Fibroblast of villous mesenchyme (primary cell): ENCODE measurements around the gene LRP5. TPM values are rescaled to one million over a fixed set of nuclear protein-coding genes. Genes with fewer than 3 reads are reported as not detected.

ENCODE experiments used
- DNase-seq: peaks from one replicate; pipeline ENCODE4 v3.0.0-alpha.2; 2010; ENCODE audit warnings: low read depth
- H3K4me3 ChIP-seq: 2 replicates; pipeline ENCODE4 v1.5.1; 2011; ENCODE audit warnings: low read depth, mild to moderate bottlenecking, low read length
- total RNA-seq: library from RNA; depleted of rRNA; stranded (reverse); fragments of >200 nt; gene quantifications from 2 replicates; pipeline ENCODE4 v1.2.3, GENCODE V29; 2012
- TF ChIP-seq, protein P1 (sequence below): IDR thresholded peaks from 2 replicates; pipeline ENCODE4 v1.5.1; 2012; ENCODE audit warnings: low read depth, mild to moderate bottlenecking, low read length; ENCODE audit not compliant: insufficient read depth

The LRP5 gene
- total RNA-seq, 1 donor = 31.5 TPM

DNA sequence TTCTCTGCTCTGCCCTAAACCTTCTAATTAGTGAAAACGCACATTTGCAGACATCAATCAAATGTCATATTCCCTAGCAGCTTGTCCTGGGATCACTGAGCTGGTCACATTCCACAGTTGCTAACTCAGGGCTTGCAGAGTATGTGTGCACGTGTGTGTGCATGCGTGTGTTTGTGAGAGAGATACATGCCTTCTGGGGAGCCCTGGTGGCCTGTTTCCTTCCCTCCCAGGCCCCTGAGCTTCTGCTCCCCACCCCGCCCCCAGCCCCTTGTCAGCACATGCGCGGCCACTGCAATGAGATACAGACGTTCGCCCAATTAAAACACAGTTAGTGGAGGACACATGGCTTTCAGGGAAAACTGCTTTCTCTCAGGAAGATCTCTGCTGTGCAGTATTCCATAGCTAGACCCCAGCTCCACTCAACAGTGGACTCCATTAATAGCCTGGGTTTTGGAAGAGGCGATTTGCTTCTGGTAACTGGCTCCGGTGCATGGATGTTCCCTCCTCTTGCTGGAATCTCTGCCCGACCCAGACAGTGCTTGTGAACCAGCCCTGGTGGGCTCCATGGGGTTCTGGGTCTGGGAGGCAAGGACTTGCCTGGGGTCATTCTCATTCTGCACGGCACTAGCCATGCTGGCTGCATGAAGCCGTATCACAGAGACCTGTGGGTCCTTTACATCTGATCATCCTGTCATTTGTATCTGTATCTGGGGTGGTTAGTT is 17.7 kb downstream of the LRP5 start:
- TF ChIP-seq, protein P1, sequence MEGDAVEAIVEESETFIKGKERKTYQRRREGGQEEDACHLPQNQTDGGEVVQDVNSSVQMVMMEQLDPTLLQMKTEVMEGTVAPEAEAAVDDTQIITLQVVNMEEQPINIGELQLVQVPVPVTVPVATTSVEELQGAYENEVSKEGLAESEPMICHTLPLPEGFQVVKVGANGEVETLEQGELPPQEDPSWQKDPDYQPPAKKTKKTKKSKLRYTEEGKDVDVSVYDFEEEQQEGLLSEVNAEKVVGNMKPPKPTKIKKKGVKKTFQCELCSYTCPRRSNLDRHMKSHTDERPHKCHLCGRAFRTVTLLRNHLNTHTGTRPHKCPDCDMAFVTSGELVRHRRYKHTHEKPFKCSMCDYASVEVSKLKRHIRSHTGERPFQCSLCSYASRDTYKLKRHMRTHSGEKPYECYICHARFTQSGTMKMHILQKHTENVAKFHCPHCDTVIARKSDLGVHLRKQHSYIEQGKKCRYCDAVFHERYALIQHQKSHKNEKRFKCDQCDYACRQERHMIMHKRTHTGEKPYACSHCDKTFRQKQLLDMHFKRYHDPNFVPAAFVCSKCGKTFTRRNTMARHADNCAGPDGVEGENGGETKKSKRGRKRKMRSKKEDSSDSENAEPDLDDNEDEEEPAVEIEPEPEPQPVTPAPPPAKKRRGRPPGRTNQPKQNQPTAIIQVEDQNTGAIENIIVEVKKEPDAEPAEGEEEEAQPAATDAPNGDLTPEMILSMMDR = no peak
- no peak for DNase-seq
- no peak overlapping the region for H3K4me3 ChIP-seq

DNA sequence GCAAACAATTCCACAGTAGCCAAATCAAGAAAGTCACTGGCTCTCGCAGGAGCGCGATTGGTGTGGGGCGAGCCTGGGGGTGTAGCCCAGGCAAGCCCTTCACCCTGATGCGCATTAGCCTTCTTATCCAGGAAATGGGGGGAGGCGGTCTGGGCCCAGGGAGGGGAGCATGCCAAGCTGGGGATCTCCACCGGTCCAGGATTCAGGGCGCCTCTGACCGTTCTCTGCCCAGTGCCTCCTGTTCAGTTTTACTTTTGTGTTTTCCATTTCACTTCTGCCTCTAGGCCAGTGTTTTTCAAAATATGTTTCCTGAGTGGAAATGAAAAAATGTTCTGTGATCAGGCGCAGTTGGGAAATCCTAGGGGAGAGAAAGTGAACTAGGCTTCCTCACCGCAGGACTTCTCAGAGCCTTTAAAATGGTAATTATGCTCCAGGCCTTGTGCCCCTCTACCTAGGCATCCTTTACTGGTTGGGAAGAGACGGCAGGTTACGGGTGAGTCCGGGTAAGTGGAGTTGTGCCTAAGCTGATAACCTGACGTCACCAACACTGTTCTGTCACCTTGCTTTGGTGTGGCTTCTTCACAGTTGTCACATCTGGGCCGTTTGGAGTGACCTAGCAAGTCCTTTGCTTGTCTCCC is 18.4 kb downstream of the LRP5 start:
- TF ChIP-seq, protein P1 = no peak
- H3K4me3 ChIP-seq = no peak overlapping the region
- DNase-seq = no peak

DNA sequence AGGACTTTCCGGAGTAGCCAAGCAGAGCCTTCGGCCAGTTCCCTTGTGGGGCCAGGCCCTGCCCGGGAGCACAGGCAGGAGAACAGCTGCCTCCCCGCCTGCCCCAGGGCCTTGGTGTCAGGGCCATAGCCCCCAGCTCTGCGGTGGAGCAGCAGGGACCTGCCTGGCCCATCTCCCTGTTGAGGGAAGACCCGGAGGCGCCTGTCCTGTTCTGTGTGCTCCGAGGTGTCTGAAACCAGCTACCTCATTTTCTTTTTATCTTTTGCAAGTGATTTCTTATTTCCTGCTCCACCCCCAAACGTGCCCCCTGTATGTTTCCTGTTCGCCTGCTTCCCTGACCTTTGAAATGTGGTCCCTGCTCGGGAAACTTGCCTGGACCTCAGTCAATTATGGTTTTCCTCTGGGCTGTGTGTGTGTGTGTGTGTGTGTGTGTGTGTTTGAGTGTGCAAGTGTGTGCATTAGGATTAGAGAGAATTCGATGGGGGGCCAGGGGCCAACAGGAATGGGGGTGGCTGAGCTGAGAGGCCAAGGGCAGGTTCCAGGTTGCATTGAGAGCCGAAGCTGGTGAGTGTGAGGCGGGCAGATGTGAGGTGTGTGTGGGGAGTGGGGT is 19.1 kb downstream of the LRP5 start:
- H3K4me3 ChIP-seq = no peak overlapping the region
- DNase-seq = no peak
- TF ChIP-seq, protein P1 = no peak

DNA sequence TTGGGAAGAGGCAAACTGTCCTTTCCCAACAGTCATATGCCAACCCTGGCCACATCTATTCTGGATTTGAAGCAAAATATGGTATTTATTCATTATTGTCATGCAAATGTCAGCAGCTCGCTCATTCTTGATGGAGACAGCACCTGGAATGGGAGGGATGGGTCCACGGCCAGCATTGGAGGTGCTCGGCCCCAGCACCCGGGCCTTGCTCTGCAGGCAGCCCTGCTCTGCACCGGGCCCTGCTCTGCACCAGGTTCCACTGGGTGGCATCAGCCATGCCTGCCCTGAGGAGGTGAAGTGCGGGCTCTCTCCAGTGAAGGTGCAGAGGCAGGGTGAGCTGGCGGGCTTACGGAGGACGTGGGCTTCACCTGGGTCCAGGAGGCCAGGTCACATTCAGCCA is 19.8 kb downstream of the LRP5 start:
- no peak for DNase-seq

DNA sequence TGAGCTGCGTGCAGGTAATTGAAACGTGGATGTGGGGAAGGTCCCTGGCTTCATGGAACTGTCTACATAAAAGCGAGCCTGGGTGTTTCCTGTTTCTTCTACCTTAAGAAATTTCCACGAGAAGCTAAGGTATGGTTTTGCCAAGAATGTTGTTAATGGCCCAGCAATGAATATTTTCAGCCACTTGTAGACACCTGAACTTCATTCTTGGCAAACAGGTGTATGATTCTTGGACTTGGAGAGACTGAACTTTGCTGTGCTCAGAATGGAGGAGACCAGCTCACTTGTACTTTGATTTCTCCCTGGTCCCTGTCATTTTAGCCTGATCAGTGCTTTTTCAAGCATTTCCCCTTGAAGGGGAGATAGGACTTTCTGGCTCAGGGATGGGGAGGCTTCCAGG is 20.8 kb downstream of the LRP5 start:
- no peak for DNase-seq
- H3K4me3 ChIP-seq = no peak overlapping the region
- TF ChIP-seq, protein P1 = no peak

More for the DNA sequence above, 19.8 kb downstream of the LRP5 start:
- TF ChIP-seq, protein P1 = no peak
- no peak overlapping the region for H3K4me3 ChIP-seq

DNA sequence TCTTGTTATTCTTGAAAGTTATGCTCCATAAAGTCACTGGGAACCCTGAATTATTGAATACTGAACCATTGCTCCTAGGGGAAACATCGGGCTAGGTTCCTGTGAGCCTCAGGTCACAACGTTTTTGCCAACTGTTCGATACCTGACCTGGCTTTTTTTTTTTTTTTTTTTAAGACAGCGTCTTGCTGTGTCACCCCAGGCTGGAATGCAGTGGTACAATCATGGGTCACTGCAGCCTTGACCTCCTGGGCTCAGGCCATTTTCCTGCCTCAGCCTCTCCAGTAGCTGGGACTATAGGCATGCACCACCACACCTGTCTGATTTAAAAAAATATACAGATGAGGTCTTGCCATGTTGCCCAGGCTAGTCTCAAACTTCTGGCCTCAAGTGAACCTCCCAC is 22.5 kb downstream of the LRP5 start:
- DNase-seq = no peak
- TF ChIP-seq, protein P1 = no peak

More for the DNA sequence above, 22.5 kb downstream of the LRP5 start:
- H3K4me3 ChIP-seq = no peak overlapping the region
